Limb (tissue), 2 donors: ENCODE data around the gene FGFBP1.

Experiments used
- DNase-seq, 2 donors: peaks; one replicate each; pipeline ENCODE4 v3.0.0-alpha.2; 2016; ENCODE audit errors: extremely low spot score in 2 of 2

FGFBP1 gene

GRCh38 chr4:15912961-15913630 is 25.4 kb downstream of the FGFBP1 start:
- DNase-seq, result no peak

GRCh38 chr4:15912236-15912635 is 26.3 kb downstream of the FGFBP1 start:
- DNase-seq, result no peak

GRCh38 chr4:15910155-15910940 is 28.2 kb downstream of the FGFBP1 start:
- no peak for DNase-seq

- peak in 1 of 2 donors; percentile 43 for DNase-seq
Observed at GRCh38 chr4:15907430-15907829, 31.1 kb downstream of the FGFBP1 start.

GRCh38 chr4:15906020-15906443 is 32.5 kb downstream of the FGFBP1 start:
- no peak for DNase-seq

GRCh38 chr4:15902746-15903145 is 35.8 kb downstream of the FGFBP1 start:
- no peak for DNase-seq

GRCh38 chr4:15901998-15902397 is 36.5 kb downstream of the FGFBP1 start:
- DNase-seq, result no peak

GRCh38 chr4:15901007-15901406 is 37.5 kb downstream of the FGFBP1 start:
- DNase-seq, result no peak

GRCh38 chr4:15899511-15899910 is 39.0 kb downstream of the FGFBP1 start:
- no peak for DNase-seq

GRCh38 chr4:15898902-15899301 is 39.6 kb downstream of the FGFBP1 start:
- no peak for DNase-seq

GRCh38 chr4:15897577-15897976 is 41.0 kb downstream of the FGFBP1 start:
- no peak for DNase-seq

- no peak for DNase-seq
Observed at GRCh38 chr4:15894921-15895916, 43.3 kb downstream of the FGFBP1 start.

GRCh38 chr4:15894393-15894792 is 44.1 kb downstream of the FGFBP1 start:
- DNase-seq, result no peak

- no peak for DNase-seq
Observed at GRCh38 chr4:15893962-15894361, 44.6 kb downstream of the FGFBP1 start.

GRCh38 chr4:15891312-15891711 is 47.2 kb downstream of the FGFBP1 start:
- no peak for DNase-seq

- no peak for DNase-seq
Observed at GRCh38 chr4:15890246-15890829, 48.2 kb downstream of the FGFBP1 start.

GRCh38 chr4:15888515-15888914 is 50.0 kb downstream of the FGFBP1 start:
- DNase-seq, result no peak
